IMR-90 (cell line): ENCODE data around the gene DGKB.

Source experiments
- BHLHE40 ChIP-seq: fragments of 150-350 bp; IDR thresholded peaks from 2 replicates; pipeline ENCODE4 v1.6.1; 2016; ENCODE audit warnings: mild to moderate bottlenecking, low read depth, low read length
- CHD1 ChIP-seq: IDR thresholded peaks from 2 replicates; pipeline ENCODE4 v1.6.1; 2012; ENCODE audit warnings: low read depth, low read length, improper control_type of control experiment
- CTCF ChIP-seq: conservative IDR thresholded peaks from 2 replicates; pipeline ENCODE4 v1.5.1; 2012; ENCODE audit warnings: mild to moderate bottlenecking, low read depth, low read length, improper control_type of control experiment
- MAFK ChIP-seq: IDR thresholded peaks from 2 replicates; pipeline ENCODE4 v1.6.1; 2012; ENCODE audit warnings: low read depth, low read length, improper control_type of control experiment
- MAZ ChIP-seq: IDR thresholded peaks from 2 replicates; pipeline ENCODE4 v1.6.1; 2012; ENCODE audit warnings: low read depth, mild to moderate bottlenecking, low read length, improper control_type of control experiment, moderate library complexity, borderline replicate concordance
- MXI1 ChIP-seq: IDR thresholded peaks from 2 replicates; pipeline ENCODE4 v1.6.1; 2012; ENCODE audit warnings: low read depth, mild to moderate bottlenecking, low read length, moderate library complexity, borderline replicate concordance
- NFE2L2 ChIP-seq: fragments of 150-350 bp; IDR thresholded peaks from 2 replicates; pipeline ENCODE4 v1.6.1; 2016; ENCODE audit warnings: low read depth, mild to moderate bottlenecking, low read length
- POLR2A ChIP-seq: IDR thresholded peaks from 2 replicates; pipeline ENCODE4 v1.6.1; 2012; ENCODE audit warnings: mild to moderate bottlenecking, low read depth, low read length
- RAD21 ChIP-seq: IDR thresholded peaks from 2 replicates; pipeline ENCODE4 v1.6.1; 2012; ENCODE audit warnings: low read length, improper control_type of control experiment
- RCOR1 ChIP-seq: IDR thresholded peaks from 2 replicates; pipeline ENCODE4 v1.6.1; 2012; ENCODE audit warnings: mild to moderate bottlenecking, low read length, improper control_type of control experiment; ENCODE audit not compliant: insufficient replicate concordance
- RFX5 ChIP-seq: IDR thresholded peaks from 2 replicates; pipeline ENCODE4 v1.8.0; 2012; ENCODE audit warnings: low read depth, mild to moderate bottlenecking, low read length, moderate library complexity
- SMC3 ChIP-seq: fragments of 150-350 bp; IDR thresholded peaks from 2 replicates; pipeline ENCODE4 v1.6.1; 2016; ENCODE audit warnings: low read depth, mild to moderate bottlenecking, antibody characterized with exemption, low read length, moderate library complexity
- USF2 ChIP-seq: fragments of 150-350 bp; IDR thresholded peaks from 2 replicates; pipeline ENCODE4 v1.6.1; 2017; ENCODE audit warnings: mild to moderate bottlenecking, antibody characterized with exemption, low read length, low read depth

GRCh38 chr7:14551310-14551709, 351.2 kb downstream of the DGKB start:
- TF ChIP-seq CTCF (no peak), RFX5 (no peak), POLR2A (no peak), MAFK (no peak), MXI1 (no peak), BHLHE40 (no peak), MAZ (no peak), SMC3 (no peak), RCOR1 (no peak), USF2 (no peak), RAD21 (no peak), CHD1 (no peak), NFE2L2 (no peak)
